Measurements from ENCODE around the gene PCDHGA11. TPM values are rescaled to one million over a fixed set of nuclear protein-coding genes. Genes with fewer than 3 reads are reported as not detected.

Gene PCDHGA11
- total RNA-seq, 1 experiment from 2014 or later = 0.66 TPM

DNA sequence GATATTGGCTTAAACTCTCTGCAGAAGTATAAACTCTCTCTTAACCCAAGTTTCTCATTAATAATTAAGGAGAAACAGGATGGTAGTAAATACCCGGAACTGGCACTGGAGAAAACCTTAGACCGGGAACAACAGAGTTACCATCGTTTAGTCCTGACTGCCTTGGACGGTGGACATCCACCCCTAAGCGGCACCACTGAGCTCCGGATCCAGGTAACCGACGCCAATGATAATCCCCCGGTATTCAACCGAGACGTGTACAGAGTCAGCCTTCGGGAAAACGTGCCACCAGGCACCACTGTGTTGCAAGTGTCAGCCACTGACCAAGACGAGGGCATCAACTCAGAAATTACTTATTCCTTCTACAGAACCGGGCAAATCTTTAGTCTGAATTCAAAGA, 22.2 kb upstream of the PCDHGA11 start:
- Histone ChIP-seq H3K9me3 (ENCODE audit: low read length) (peaks cover 7% of the 10 kb centered on the region; the same call in 1 of the 2 replicates), H4K20me1 (ENCODE audit: low read length) (no peaks in the 10 kb centered on the region), H3K27me3 (ENCODE audit: low read length) (no peaks in the 10 kb centered on the region), H3K9ac (ENCODE audit: low read length) (no peak overlapping the region), H3K4me2 (ENCODE audit: low read length) (no peak overlapping the region), H3K4me3 (ENCODE audit: low read length) (peak overlapping the region; percentile 23), H3K27ac (ENCODE audit: low read length) (no peak overlapping the region), H3K9me2 (replicated peaks; ENCODE audit: low read length) (no peaks in the 10 kb centered on the region), H3K79me2 (ENCODE audit: low read length) (no peaks in the 10 kb centered on the region), H2AFZ (ENCODE audit: low read length) (no peak overlapping the region), H3K36me3 (ENCODE audit: low read depth, low read length) (peaks cover 9% of the 10 kb centered on the region; the same call in 1 of the 2 replicates), H3F3A (ENCODE audit: low read length, unreplicated experiment) (no peaks in the 10 kb centered on the region), H3K4me1 (ENCODE audit: insufficient read depth, low read length) (no peaks in the 10 kb centered on the region)
- DNase-seq (no peak), ATAC-seq (no peak)
- ChIA-PET CTCF (interaction anchor here (2.4 kb wide), 1 partner anchor 126 kb away, joined by 7 read pairs; no protein-coding TSS in a partner anchor), POLR2A (ENCODE audit: unreplicated experiment) (no interaction called here)
- intact Hi-C loops (cut with micrococcal nuclease) = loop anchor here (5.0 kb wide), 1 partner anchor 109 kb away; no protein-coding TSS in a partner anchor
- TF ChIP-seq EZH2 (IDR thresholded peaks at IDR 0.05; ENCODE audit: low read length, unreplicated experiment) (no peak), CTCF (conservative IDR thresholded peaks at IDR 0.05; ENCODE audit: low read depth, low read length) (no peak), EZH2phosphoT487 (IDR thresholded peaks at IDR 0.05; ENCODE audit: borderline replicate concordance, low read length) (no peak)
- no TSS peak for BruUV-seq (replicated peaks)

GRCh38 chr5:141399555-141400258, 21.1 kb upstream of the PCDHGA11 start:
- ChIA-PET POLR2A (ENCODE audit: unreplicated experiment) (no interaction called here), CTCF (no interaction called here)
- Histone ChIP-seq H3K9me2 (replicated peaks; ENCODE audit: low read length) (no peaks in the 10 kb centered on the region), H3F3A (ENCODE audit: low read length, unreplicated experiment) (no peaks in the 10 kb centered on the region), H3K4me1 (ENCODE audit: insufficient read depth, low read length) (no peaks in the 10 kb centered on the region), H3K36me3 (ENCODE audit: low read depth, low read length) (peaks cover 9% of the 10 kb centered on the region; the same call in 1 of the 2 replicates), H3K79me2 (ENCODE audit: low read length) (no peaks in the 10 kb centered on the region), H2AFZ (ENCODE audit: low read length) (no peak overlapping the region), H3K9me3 (ENCODE audit: low read length) (peaks cover 7% of the 10 kb centered on the region; the same call in 1 of the 2 replicates), H3K9ac (ENCODE audit: low read length) (no peak overlapping the region), H3K4me3 (ENCODE audit: low read length) (no peak overlapping the region), H3K4me2 (ENCODE audit: low read length) (no peak overlapping the region), H3K27me3 (ENCODE audit: low read length) (no peaks in the 10 kb centered on the region), H4K20me1 (ENCODE audit: low read length) (no peaks in the 10 kb centered on the region), H3K27ac (ENCODE audit: low read length) (no peak overlapping the region)
- ATAC-seq (no peak), DNase-seq (no peak)
- intact Hi-C loops (cut with micrococcal nuclease) = loop anchor here (5.0 kb wide), 1 partner anchor 108 kb away; no protein-coding TSS in a partner anchor
- BruUV-seq (replicated peaks) = no TSS peak
- TF ChIP-seq EZH2 (IDR thresholded peaks at IDR 0.05; ENCODE audit: low read length, unreplicated experiment) = no peak
- no peak for TF ChIP-seq CTCF (conservative IDR thresholded peaks at IDR 0.05; ENCODE audit: low read depth, low read length)
- TF ChIP-seq EZH2phosphoT487 (IDR thresholded peaks at IDR 0.05; ENCODE audit: borderline replicate concordance, low read length) = no peak

All from PC-3 (cell line).